ENCODE measurements around the gene PTPRN2. TPM values are rescaled to one million over a fixed set of nuclear protein-coding genes. Genes with fewer than 3 reads are reported as not detected.

Gene PTPRN2
- total and polyA plus RNA-seq, 3 experiments from 2014 or later = 0.33 to 1.2 (median 0.42) TPM

- no peak overlapping the region for H3K27ac ChIP-seq (ENCODE audit: low read depth, low read length)
- CTCF ChIA-PET = no interaction called here
- Mint-ChIP-seq H3K27ac (peak overlapping the region in 1 of 8 donors; percentile 45), H3K4me1 (peaks cover 9 to 31% (median 14%) of the 10 kb centered on the region in 3 donors), H3K4me3 (no peak overlapping the region), H3K9me3 (no peaks in the 10 kb centered on the region), H3K27me3 (peaks cover 50 to 58% of the 10 kb centered on the region in 2 donors), H3K36me3 (no peaks in the 10 kb centered on the region)
- H3K4me1 ChIP-seq (ENCODE audit: insufficient read depth, low read length) = peaks cover 21% of the 10 kb centered on the region
- H3K36me3 ChIP-seq (ENCODE audit: insufficient read depth, low read length) = no peaks in the 10 kb centered on the region
- no peak overlapping the region for H3K4me3 ChIP-seq (ENCODE audit: low read length)
- H3K27me3 ChIP-seq (ENCODE audit: insufficient read depth, low read length, poor library complexity, severe bottlenecking) = peaks cover 49% of the 10 kb centered on the region
- POLR2A ChIA-PET = interaction anchor here (0.6 kb wide), 1 partner anchor 538 kb away, joined by 5 read pairs; no protein-coding TSS in a partner anchor
- no peaks in the 10 kb centered on the region for H3K9me3 ChIP-seq (ENCODE audit: low read length)
- DNase-seq = peak in 1 of 5 donors; percentile 3
These were observed 900.5 kb downstream of the PTPRN2 start for GRCh38 chr7:157687158-157687557.

- peak overlapping the region in 1 of 8 donors; percentile 45 for H3K27ac Mint-ChIP-seq
- H3K4me1 ChIP-seq (ENCODE audit: insufficient read depth, low read length) = peaks cover 21% of the 10 kb centered on the region
- no peaks in the 10 kb centered on the region for H3K9me3 Mint-ChIP-seq
- no peak overlapping the region for H3K27ac ChIP-seq (ENCODE audit: low read depth, low read length)
- peaks cover 54 to 63% of the 10 kb centered on the region in 2 donors for H3K27me3 Mint-ChIP-seq
- CTCF ChIA-PET = no interaction called here
- H3K36me3 Mint-ChIP-seq = no peaks in the 10 kb centered on the region
- DNase-seq = peak in 1 of 5 donors; percentile 12
- POLR2A ChIA-PET = interaction anchor here (0.6 kb wide), 1 partner anchor 538 kb away, joined by 5 read pairs; no protein-coding TSS in a partner anchor
- H3K9me3 ChIP-seq (ENCODE audit: low read length) = no peaks in the 10 kb centered on the region
- H3K4me3 ChIP-seq (ENCODE audit: low read length) = no peak overlapping the region
- H3K4me1 Mint-ChIP-seq = peaks cover 9 to 29% (median 12%) of the 10 kb centered on the region in 3 donors
- H3K4me3 Mint-ChIP-seq = no peak overlapping the region
- peaks cover 53% of the 10 kb centered on the region for H3K27me3 ChIP-seq (ENCODE audit: insufficient read depth, low read length, poor library complexity, severe bottlenecking)
- no peaks in the 10 kb centered on the region for H3K36me3 ChIP-seq (ENCODE audit: insufficient read depth, low read length)
These were observed 901.2 kb downstream of the PTPRN2 start for GRCh38 chr7:157686285-157686894.

GRCh38 chr7:157685430-157686284, 902.0 kb downstream of the PTPRN2 start:
- Mint-ChIP-seq H3K4me1 (peaks cover 9 to 23% (median 9%) of the 10 kb centered on the region in 3 donors), H3K27ac (no peak overlapping the region), H3K27me3 (peaks cover 53 to 66% of the 10 kb centered on the region in 2 donors), H3K36me3 (no peaks in the 10 kb centered on the region), H3K4me3 (no peak overlapping the region), H3K9me3 (no peaks in the 10 kb centered on the region)
- H3K27me3 ChIP-seq (ENCODE audit: insufficient read depth, low read length, poor library complexity, severe bottlenecking) = peaks cover 53% of the 10 kb centered on the region
- POLR2A ChIA-PET = no interaction called here
- H3K4me3 ChIP-seq (ENCODE audit: low read length) = no peak overlapping the region
- no peaks in the 10 kb centered on the region for H3K36me3 ChIP-seq (ENCODE audit: insufficient read depth, low read length)
- H3K4me1 ChIP-seq (ENCODE audit: insufficient read depth, low read length) = peaks cover 21% of the 10 kb centered on the region
- DNase-seq = peak in 1 of 5 donors; percentile 39
- no peak overlapping the region for H3K27ac ChIP-seq (ENCODE audit: low read depth, low read length)
- CTCF ChIA-PET = no interaction called here
- H3K9me3 ChIP-seq (ENCODE audit: low read length) = no peaks in the 10 kb centered on the region

- Mint-ChIP-seq H3K9me3 (no peaks in the 10 kb centered on the region), H3K36me3 (no peaks in the 10 kb centered on the region), H3K27me3 (peaks cover 53 to 70% of the 10 kb centered on the region in 2 donors), H3K4me3 (no peak overlapping the region), H3K27ac (no peak overlapping the region), H3K4me1 (peaks cover 9 to 19% (median 9%) of the 10 kb centered on the region in 3 donors)
- Histone ChIP-seq H3K9me3 (ENCODE audit: low read length) (no peaks in the 10 kb centered on the region), H3K36me3 (ENCODE audit: insufficient read depth, low read length) (no peaks in the 10 kb centered on the region), H3K27ac (ENCODE audit: low read depth, low read length) (no peak overlapping the region), H3K4me1 (ENCODE audit: insufficient read depth, low read length) (peaks cover 20% of the 10 kb centered on the region), H3K27me3 (ENCODE audit: insufficient read depth, low read length, poor library complexity, severe bottlenecking) (peaks cover 50% of the 10 kb centered on the region), H3K4me3 (ENCODE audit: low read length) (no peak overlapping the region)
- peak in 1 of 5 donors; percentile 39 for DNase-seq
- ChIA-PET CTCF (no interaction called here), POLR2A (no interaction called here)
These were observed 902.7 kb downstream of the PTPRN2 start for GRCh38 chr7:157684909-157685429.

GRCh38 chr7:157684157-157684908, 903.3 kb downstream of the PTPRN2 start:
- H3K4me3 Mint-ChIP-seq = peak overlapping the region in 3 of 7 donors; percentile 15 to 29 (median 20)
- POLR2A ChIA-PET = no interaction called here
- H3K36me3 Mint-ChIP-seq = no peaks in the 10 kb centered on the region
- DNase-seq = peak in 1 of 5 donors; percentile 17
- Histone ChIP-seq H3K4me1 (ENCODE audit: insufficient read depth, low read length) (peaks cover 15% of the 10 kb centered on the region), H3K36me3 (ENCODE audit: insufficient read depth, low read length) (no peaks in the 10 kb centered on the region), H3K4me3 (ENCODE audit: low read length) (no peak overlapping the region), H3K27ac (ENCODE audit: low read depth, low read length) (no peak overlapping the region), H3K9me3 (ENCODE audit: low read length) (no peaks in the 10 kb centered on the region), H3K27me3 (ENCODE audit: insufficient read depth, low read length, poor library complexity, severe bottlenecking) (peaks cover 50% of the 10 kb centered on the region)
- H3K9me3 Mint-ChIP-seq = no peaks in the 10 kb centered on the region
- CTCF ChIA-PET = no interaction called here
- peaks cover 53 to 74% of the 10 kb centered on the region in 2 donors for H3K27me3 Mint-ChIP-seq
- peaks cover 9 to 16% (median 9%) of the 10 kb centered on the region in 3 donors for H3K4me1 Mint-ChIP-seq
- no peak overlapping the region for H3K27ac Mint-ChIP-seq

- H3K27ac Mint-ChIP-seq = no peak overlapping the region
- H3K27ac ChIP-seq (ENCODE audit: low read depth, low read length) = no peak overlapping the region
- H3K4me1 ChIP-seq (ENCODE audit: insufficient read depth, low read length) = peaks cover 15% of the 10 kb centered on the region
- H3K4me3 ChIP-seq (ENCODE audit: low read length) = no peak overlapping the region
- CTCF ChIA-PET = no interaction called here
- H3K36me3 ChIP-seq (ENCODE audit: insufficient read depth, low read length) = no peaks in the 10 kb centered on the region
- DNase-seq = peak in 1 of 5 donors; percentile 37
- peaks cover 9 to 16% (median 9%) of the 10 kb centered on the region in 3 donors for H3K4me1 Mint-ChIP-seq
- H3K9me3 Mint-ChIP-seq = no peaks in the 10 kb centered on the region
- no peaks in the 10 kb centered on the region for H3K36me3 Mint-ChIP-seq
- POLR2A ChIA-PET = no interaction called here
- H3K27me3 Mint-ChIP-seq = peaks cover 53 to 80% of the 10 kb centered on the region in 2 donors
- H3K27me3 ChIP-seq (ENCODE audit: insufficient read depth, low read length, poor library complexity, severe bottlenecking) = peaks cover 56% of the 10 kb centered on the region
- peak overlapping the region in 3 of 7 donors; percentile 15 to 29 (median 20) for H3K4me3 Mint-ChIP-seq
- no peaks in the 10 kb centered on the region for H3K9me3 ChIP-seq (ENCODE audit: low read length)
These were observed 903.9 kb downstream of the PTPRN2 start for GRCh38 chr7:157683747-157684156.

GRCh38 chr7:157682946-157683746, 904.5 kb downstream of the PTPRN2 start:
- DNase-seq = peak in 1 of 5 donors; percentile 26
- no peaks in the 10 kb centered on the region for H3K9me3 Mint-ChIP-seq
- H3K4me1 Mint-ChIP-seq = peaks cover 8 to 15% (median 9%) of the 10 kb centered on the region in 3 donors
- no peaks in the 10 kb centered on the region for H3K36me3 Mint-ChIP-seq
- H3K27me3 Mint-ChIP-seq = peaks cover 52 to 82% of the 10 kb centered on the region in 2 donors
- POLR2A ChIA-PET = no interaction called here
- H3K27ac ChIP-seq (ENCODE audit: low read depth, low read length) = no peak overlapping the region
- no peak overlapping the region for H3K4me3 Mint-ChIP-seq
- no peak overlapping the region for H3K4me3 ChIP-seq (ENCODE audit: low read length)
- no peak overlapping the region for H3K27ac Mint-ChIP-seq
- H3K4me1 ChIP-seq (ENCODE audit: insufficient read depth, low read length) = peaks cover 15% of the 10 kb centered on the region
- no peaks in the 10 kb centered on the region for H3K36me3 ChIP-seq (ENCODE audit: insufficient read depth, low read length)
- H3K27me3 ChIP-seq (ENCODE audit: insufficient read depth, low read length, poor library complexity, severe bottlenecking) = peaks cover 54% of the 10 kb centered on the region
- CTCF ChIA-PET = no interaction called here
- no peaks in the 10 kb centered on the region for H3K9me3 ChIP-seq (ENCODE audit: low read length)

All from CD8-positive, alpha-beta memory T cell (primary cell).